HG02610 (cell line): ENCODE data around the gene PKP2.
"Not testable (repeated sequence)": the region's sequence is repeated elsewhere in the genome, so short reads cannot be mapped to it uniquely, and the experiment has no call there.

Source experiments
- ATAC-seq: cut with Tn5 transposase; IDR thresholded peaks from one replicate; pipeline ENCODE4 v1.9.1; 2021; ENCODE audit warnings: mild to moderate bottlenecking, moderate library complexity; ENCODE audit not compliant: unreplicated experiment

PKP2 gene

DNA sequence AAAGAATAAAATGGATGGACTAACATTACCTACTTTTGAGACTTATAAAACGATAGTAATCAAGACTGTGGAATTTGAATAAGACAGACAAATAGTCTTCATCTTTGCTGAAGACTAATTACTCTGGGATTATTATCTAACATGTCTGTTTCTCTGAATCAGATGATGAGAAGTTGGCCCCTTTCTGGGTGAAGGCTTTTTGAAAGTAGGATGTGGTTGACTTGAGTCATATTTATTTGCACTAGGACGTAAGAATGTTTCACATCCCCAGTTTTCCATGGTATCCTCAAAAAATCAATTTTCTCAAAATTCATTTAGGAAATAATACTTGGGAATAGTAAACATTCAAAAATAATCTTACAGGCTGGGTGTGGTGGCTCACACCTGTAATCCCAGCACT lies 31.8 kb downstream of the PKP2 start:
- no peak for ATAC-seq

DNA sequence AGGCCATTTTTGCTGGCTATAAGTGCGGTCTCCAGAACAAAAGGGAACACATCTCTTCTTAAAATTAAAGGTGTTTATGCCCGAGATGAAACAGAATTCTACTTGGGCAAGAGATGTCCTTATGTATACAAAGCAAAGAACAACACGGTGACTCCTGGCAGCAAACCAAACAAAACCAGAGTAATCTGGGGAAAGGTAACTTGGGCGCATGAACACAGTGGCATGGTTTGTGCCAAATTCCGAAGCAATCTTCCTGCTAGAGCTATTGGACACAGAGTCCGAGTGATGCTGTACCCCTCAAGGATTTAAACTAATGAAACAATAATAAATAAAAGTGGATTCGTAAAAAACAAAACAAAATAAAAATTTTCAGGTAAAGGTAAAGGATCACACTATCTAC lies 33.4 kb downstream of the PKP2 start:
- ATAC-seq, result no peak

DNA sequence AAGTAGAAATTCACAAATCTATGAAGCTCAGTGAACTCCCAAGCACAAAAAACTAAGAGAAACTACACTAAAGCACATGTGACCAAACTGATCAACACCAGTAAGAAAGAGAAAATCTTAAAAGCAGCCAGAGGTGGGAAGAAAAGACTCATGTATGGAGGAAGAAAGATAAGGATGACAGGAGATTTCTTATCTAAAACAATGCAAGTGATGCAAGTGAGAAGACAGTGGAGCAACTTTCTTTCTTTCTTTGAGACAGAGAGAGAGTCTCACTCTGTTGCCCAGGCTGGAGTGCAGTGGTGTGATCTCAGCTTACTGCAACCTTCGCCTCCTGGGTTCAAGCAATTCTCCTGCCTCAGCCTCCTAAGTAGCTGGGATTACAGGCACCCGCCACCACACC lies 34.9 kb downstream of the PKP2 start:
- ATAC-seq, result not testable (repeated sequence)

DNA sequence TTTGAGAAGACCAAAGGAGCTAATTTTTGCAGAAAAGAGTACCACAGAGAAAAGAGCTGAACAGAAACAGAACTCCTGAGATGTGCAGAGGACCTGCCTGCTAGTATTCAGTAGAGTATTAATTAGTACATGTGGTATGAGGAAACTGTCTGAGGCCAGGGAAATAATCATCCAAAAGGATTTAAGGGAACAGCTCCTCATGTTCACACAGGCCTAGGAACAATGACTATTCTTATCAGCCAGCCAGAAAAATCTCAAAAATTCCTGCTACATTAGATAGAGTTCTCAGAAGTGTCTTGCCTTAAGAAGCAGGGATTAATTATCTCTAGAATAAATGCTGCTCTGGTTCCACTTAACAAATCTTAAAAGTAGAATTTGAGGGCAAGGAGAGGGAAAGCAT lies 36.4 kb downstream of the PKP2 start:
- no peak for ATAC-seq

DNA sequence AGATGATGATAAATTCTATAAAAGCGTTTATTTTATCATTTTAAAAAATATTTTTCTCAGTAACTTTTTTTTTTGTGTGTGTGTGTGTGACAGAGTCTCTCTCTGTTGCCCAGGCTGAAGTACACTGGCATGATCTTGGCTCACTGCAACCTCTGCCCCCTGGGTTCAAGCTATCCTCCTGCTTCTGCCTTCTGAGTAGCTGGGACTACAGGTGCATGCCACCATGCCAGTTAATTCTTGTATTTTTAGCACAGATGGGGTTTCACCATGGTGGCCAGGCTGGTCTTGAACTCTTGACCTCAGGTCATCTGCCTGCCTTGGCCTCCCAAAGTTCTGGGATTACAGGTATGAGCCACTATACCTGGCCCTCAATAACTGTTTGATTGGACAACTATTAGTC lies 37.2 kb downstream of the PKP2 start:
- ATAC-seq, result no peak

DNA sequence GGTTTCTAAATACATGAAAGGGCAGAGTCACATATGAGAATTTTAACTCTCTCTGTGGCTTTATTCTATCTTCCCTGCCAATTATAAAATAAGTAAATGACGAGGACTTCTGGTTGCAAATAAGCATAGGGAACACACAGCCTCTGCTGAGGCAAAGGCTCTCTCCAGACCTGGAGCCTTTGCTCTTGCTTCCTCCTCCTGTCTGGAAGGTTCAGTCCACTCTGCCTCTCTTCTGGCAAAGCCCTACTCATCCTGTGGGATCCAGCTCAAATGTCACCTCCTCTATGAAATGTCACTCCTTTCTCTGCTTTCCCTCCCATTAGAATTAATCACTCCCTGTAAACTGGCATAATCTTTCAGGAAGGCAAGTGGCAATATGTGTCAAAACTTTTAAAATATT lies 41.9 kb downstream of the PKP2 start:
- ATAC-seq, result no peak

DNA sequence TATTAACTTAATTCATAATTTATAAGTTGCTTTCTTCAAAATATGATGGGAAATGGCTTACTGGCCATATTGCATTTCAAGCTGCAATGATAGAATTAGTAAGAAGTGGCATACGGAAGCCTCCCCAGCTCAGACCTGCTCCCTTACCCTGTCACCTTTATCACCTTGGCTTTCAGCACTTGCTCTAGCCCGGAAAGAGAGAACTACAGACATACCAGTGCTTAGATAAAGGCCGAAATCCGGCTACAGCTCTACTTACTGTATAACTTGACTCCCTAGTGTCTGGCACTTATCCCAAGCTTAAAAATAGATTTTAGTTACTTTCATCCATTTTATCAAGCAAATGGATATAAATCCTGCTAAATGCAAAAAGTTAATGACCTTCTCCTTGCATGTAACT lies 42.5 kb downstream of the PKP2 start:
- no peak for ATAC-seq

DNA sequence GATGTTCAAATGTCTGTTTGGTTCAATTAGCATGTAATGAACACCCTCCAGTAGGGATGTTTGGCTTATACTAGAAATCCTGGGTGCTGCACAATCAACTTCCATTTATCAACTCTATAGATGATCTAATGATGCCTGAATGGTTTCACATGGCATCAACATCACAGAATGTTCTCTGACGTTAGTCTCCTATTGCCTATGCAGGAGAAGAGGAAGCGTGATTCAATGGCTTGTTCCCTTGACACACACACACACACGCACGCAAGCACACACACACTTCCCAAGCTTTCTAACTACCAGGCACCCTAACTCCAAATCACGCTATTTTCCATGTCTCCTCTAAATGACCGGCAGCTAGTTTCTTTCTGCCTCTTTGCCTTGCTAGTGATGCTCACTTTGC lies 49.3 kb downstream of the PKP2 start:
- no peak for ATAC-seq

DNA sequence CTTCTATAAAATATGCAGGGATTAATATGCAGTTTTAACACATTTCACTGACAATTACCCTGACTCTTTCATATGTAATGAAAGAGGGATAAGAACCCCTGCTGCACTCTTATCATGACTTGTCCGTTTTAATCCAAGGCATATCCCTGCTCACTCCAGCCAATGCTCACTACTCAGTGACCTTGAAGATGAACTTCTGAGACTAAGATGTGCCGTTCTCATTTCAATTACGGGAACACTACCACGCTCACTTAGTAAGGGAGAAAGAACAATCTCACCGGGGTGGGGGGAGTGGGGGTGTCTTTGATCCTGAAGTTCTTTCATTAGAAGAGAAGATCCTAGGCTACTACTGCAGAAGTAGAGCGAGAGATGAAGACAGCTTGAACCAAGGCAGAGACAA lies 50.5 kb downstream of the PKP2 start:
- ATAC-seq, result no peak

DNA sequence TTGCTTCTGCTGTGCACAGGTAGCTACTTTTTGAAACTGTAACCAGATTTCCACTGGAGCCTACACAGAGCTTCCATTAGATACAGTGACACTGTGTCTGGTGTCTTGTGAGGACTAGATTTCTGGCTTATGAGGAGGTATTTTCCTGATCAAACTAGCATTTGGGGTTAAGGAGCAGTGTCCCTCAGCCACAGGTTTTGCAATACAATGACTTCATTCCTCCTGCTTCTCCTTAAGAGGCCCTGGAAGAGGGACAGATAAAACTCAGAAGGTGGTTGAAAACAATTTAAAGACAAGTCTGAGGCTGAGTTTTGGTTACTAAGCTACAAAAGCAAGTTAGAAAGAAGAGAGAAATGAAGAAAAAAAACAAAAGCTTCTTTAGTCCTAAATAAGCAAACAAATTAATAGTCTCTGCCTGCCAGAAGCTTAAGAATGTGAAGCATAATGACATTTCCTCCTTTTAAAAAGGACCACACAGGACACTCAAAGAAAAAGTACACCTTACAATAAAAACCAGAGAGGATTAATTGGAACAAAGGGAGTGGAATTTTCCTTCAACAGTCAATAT lies 53.0 kb downstream of the PKP2 start:
- no peak for ATAC-seq

DNA sequence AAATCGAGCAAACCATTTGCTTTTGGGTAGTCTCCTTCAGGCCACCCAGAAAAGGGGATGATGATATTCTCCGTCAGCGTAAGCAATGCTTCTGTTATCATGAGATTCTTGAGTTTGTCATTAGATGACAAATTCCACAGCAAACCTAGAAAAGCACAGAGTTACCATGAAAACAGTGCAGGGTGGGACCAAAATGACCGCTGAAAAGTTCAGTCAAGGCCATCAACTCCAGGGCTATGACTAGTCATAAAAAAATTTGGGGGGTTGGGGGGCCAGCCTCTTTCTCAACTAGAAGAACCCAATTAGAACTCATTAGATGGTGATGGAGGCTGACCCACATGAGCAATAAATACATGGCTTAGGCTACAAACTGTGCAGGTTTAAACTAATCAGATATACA lies 55.5 kb downstream of the PKP2 start:
- ATAC-seq, result no peak

DNA sequence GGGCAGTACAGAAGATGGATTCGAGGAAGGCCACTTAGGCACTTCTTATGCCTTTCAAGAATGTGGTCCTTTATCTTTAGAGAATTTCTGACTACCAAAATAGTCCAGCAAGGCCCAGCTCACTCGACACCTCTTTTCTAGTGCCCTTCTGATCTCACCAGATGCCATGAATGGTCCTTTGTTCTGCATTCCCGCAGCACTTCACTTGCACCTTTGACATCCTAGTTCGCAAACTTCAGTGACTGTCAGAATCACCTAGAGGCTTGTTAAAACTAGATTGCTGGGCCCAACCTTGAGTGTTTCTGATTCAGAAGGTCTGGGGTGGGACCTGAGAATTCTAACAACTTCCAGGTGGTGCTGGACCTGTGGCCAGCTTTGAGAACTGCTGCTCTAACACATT lies 56.7 kb downstream of the PKP2 start:
- no peak for ATAC-seq

DNA sequence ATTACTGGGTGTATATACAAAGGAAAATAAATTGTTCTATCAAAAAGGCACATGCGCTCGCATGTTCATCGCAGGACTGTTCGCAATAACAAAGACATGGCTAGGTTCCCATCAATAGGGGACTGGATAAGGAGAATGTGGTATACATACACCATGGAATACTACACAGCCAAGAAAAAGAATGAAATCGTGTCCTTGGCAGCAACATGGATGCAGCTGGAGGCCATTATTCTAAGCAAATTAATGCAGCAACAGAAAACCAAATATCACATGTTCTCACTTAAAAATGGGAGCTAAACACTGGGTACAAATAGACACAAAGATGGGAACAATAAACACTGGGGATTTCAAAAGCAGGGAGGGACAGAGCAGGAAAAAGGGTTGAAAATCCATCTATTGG lies 58.6 kb downstream of the PKP2 start:
- ATAC-seq, result no peak

DNA sequence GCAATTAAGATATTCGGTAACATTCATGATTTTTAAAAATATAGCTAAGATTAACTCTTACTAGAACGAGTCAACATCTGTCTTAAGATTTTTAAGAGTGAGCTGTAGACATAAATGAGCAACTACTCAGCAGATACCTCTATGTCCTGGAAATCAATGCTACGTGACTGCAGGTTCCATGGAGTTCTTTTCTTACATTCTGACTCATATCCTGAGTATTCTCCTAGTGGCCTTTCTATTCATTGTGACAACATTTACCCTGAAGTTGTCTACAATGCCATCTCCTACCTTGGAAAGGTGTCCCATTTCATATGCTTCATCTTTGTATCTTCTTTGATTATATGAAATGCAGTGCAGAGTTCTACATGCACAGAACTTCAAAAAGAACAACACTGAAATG lies 59.9 kb downstream of the PKP2 start:
- no peak for ATAC-seq

DNA sequence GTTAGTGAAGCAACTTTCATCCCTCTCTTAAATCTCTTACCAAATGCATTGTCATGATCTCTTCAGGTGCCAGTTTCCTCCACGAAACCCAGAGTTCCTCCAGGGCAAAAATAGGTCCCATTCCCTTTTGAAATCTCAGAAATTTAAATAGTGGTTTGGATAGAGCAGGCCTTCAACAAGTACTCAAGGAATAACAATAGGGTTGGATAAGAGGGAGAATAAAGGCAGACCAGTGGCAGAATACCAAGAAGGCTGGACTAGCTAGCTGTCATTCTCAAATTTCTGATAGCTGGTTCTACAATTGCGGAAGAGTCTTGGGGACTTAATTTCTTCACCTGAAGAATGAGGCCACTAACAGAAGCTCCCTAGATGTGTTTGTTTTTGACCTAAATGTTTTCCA lies 62.5 kb downstream of the PKP2 start:
- ATAC-seq, result no peak

DNA sequence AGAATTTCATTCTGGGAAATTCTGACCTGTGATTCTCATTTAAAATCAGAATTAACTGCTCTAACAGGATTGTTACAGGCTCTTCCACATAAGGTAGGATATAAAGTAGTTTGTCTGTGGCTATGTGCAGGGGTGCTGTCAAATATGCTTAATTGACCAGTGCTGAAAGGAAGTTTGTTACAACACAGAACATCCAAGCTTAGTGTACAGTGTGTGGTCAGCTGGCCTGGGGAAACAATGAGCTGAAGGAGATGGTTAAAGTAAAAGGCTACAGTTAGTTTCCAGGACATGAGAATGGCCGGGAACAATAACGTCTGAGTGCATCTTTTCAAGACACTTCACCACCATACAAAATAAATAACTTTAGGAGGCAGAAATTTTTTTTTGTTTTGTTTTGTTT lies 68.0 kb downstream of the PKP2 start:
- no peak for ATAC-seq

DNA sequence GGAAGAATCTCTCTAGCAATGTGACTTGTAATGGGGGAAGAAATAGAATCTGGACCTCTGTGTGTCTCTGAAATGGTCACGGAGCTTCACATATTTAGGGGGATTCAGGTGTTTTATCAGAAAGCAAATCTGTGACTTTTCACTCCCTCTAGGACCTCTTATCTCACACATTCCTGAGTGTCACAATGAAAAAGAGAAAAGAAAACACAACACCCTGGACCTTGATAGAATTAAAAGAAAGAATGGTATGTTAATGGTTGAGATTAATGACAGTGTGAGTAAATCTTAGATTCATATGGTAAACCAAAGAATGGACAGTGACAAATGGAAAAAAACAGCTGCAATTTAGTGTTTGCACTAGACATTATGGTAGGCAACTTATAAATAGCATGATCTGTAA lies 68.5 kb downstream of the PKP2 start:
- no peak for ATAC-seq

DNA sequence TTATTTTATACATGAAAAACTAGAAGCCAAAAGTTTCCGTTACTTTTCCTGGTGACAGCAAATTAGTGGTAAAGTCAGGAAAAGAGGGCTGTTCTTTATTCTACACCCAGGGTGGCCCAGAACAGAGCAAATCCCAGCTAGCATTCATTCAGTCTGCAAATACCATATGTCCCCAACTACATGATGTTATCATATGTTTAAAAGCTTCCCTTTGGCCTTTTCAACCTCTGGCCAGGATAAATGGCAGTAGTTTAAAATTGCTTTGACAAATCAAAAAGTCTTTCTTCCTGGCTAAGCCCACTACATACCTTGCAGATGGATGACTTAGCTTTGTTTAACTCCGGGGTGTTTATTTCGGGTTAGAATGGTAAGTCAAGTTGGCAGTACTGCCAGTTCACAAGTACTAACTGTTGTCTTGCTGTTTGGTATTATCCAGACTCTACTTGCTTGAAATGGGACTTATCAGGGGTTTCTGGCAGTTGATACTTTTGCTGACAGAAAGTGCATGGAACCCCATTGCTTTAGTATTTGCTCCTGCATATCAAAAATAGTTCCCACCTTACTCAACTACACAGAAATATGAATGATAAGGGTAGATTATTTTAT lies 69.7 kb downstream of the PKP2 start:
- no peak for ATAC-seq

DNA sequence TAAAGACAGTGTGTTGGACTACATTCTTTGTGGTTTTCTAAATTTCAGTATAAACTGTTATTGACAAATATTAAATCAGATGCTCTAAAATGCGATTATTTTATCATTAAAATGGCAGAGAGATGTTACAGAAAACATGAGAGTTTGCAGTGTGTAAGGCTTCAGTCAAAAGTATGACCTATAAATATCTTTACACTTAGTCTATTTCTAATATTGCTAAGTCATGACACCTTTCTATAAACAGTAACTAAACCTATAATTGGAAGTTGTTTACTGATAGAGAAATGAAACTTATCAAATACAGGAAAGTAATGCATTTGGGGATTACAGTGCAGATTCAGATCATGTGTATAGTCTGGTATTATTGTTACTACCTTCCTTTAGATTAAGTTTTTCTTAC lies 72.0 kb downstream of the PKP2 start:
- no peak for ATAC-seq

DNA sequence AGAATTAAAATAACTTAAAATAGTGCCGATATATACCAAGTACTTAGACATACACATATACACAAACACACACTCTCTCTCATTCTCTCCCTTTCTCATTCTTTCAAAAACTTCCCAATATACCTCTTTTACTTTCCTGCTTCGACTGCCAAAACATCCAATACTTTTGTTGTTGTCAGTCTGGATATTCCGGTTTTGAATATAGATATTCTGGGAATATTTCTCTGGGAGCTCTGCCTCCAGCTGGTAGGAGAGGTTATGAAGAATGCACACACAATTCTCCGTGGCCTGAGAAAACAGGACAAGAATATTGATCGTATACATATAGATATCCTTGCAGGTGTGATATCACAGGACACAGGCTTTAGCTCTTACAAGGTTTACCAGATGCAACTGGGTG lies 74.2 kb downstream of the PKP2 start:
- no peak for ATAC-seq

DNA sequence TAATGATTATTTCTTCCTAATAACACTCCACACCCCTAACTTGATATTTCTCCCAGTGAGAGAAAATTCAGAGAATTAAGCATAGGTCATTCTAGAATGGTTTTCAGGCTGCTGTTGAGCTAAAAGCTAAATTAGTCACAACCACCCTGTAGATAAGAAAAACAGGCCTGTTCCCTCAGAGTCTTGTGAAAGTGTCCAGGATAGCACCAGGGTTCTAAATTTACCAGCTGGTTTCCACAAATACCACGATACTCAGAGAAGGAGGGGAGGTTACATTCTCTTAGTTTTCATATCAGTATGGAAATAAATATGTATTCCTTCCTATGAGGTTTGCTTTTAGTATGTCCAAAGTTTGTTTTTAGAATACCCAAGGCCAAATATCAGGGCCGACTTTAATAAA lies 74.9 kb downstream of the PKP2 start:
- no peak for ATAC-seq

DNA sequence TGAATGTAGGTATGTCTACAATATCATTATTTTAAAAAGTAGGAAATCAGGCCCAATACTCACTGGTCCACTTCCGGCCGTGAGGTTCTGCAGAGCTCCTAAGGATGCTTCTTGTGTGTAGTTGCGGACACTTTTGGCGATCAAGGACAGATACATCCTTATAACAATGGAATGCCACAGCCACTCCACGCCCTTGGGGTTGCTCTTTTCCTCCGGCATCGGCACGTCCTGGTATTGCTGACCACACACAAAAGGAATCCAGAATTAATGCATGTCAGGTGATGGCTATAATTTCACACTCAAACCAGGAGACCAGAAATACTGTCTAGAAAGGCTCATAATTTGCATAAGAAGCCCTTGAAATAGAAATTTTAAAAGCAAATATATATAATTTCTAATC lies 75.3 kb downstream of the PKP2 start:
- peak; percentile 9 for ATAC-seq

DNA sequence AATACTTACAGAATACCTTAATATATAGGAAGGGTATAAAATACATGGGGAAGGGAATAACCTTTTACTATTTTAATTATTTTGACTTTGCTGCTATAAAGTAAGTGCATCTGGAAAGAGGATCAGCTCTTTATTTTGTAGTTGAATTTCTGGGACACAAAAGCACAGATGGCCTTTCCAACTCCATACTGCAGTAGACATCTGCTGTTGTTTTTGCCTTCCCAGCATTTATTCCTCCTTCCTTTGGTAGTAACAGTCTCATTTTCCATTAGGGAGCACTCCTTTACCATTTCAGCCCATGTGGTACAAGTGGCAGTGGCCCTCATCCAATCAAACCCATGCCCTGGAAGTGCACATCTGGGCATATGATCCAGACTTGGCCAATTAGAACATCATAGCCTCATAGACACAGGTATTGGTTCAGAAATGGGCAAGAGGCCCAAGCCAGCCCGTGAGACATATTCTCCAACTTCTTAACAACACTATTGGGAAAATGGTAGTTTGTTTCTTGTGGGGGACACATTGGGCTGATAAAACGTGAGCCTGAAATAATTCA lies 76.1 kb downstream of the PKP2 start:
- no peak for ATAC-seq
